MM.1S (cell line): ENCODE results near the gene KLHL28.

ENCODE experiments used
- CTCF ChIP-seq: fragments of 300-600 bp; sonication (generic); IDR thresholded peaks from 2 replicates; pipeline ENCODE4 v1.5.1; 2016; ENCODE audit warnings: antibody characterized with exemption, low read length, mixed read lengths
- EZH2 ChIP-seq: fragments of 300-600 bp; sonication (generic); optimal IDR thresholded peaks from 2 replicates; pipeline ENCODE3; 2017; ENCODE audit warnings: low read depth, mild to moderate bottlenecking, antibody characterized with exemption, low read length, mixed read lengths

GRCh38 chr14:44940211-44940610, 21.5 kb downstream of the KLHL28 start:
- no peak for TF ChIP-seq EZH2
- no peak for TF ChIP-seq CTCF
